K562 (cell line): ENCODE data around the gene CAPN2. TPM values are rescaled to one million over a fixed set of nuclear protein-coding genes. Genes with fewer than 3 reads are reported as not detected.

Experiments
- MEF2A ChIP-seq: IDR thresholded peaks from 2 replicates; pipeline ENCODE4 v1.6.1; 2011; ENCODE audit warnings: low read depth, mild to moderate bottlenecking, low read length, moderate library complexity; ENCODE audit not compliant: control insufficient read depth
- NR2F6 ChIP-seq: fragments of 450-650 bp; formaldehyde crosslinking; IDR thresholded peaks from 2 replicates; pipeline ENCODE4 v1.4.0; 2020; ENCODE audit warnings: mild to moderate bottlenecking
- SAFB2 ChIP-seq: fragments of 200-400 bp; formaldehyde crosslinking; IDR thresholded peaks from 2 replicates; pipeline ENCODE4 v1.6.1; 2018; ENCODE audit warnings: borderline replicate concordance, low read length, low read depth, moderate library complexity; ENCODE audit not compliant: severe bottlenecking
- STAT6 ChIP-seq: sonication (generic); formaldehyde crosslinking; IDR thresholded peaks from 2 replicates; pipeline ENCODE4 v1.8.1; 2023; ENCODE audit warnings: mild to moderate bottlenecking, missing genetic modification reagents
- TCF7L2 ChIP-seq: fragments of 150-350 bp; IDR thresholded peaks from 2 replicates; pipeline ENCODE4 v1.6.1; 2016; ENCODE audit warnings: low read depth, mild to moderate bottlenecking, low read length, moderate library complexity
- ZNF165 ChIP-seq: fragments of 250-450 bp; sonication (Bioruptor Pico); IDR thresholded peaks from 2 replicates; pipeline ENCODE4 v1.4.0; 2020; ENCODE audit warnings: borderline replicate concordance
- ZNF212 ChIP-seq: fragments of 450-650 bp; formaldehyde crosslinking; IDR thresholded peaks from 2 replicates; pipeline ENCODE4 v1.4.0; 2020; ENCODE audit warnings: mild to moderate bottlenecking
- ZNF347 ChIP-seq: fragments of 450-650 bp; formaldehyde crosslinking; IDR thresholded peaks from 2 replicates; pipeline ENCODE4 v1.4.0; 2020; ENCODE audit warnings: low read depth, mild to moderate bottlenecking, moderate library complexity
- ZNF512 ChIP-seq: IDR thresholded peaks from 2 replicates; pipeline ENCODE4 v1.6.1; 2016; ENCODE audit warnings: missing genetic modification characterization, missing compliant biosample characterization
- ZNF740 ChIP-seq, 3 experiments: fragments of 200-800 bp in 1 of 3; sonication (Bioruptor generic) in 1 of 3; sonication (generic) in 1 of 3; formaldehyde crosslinking in 1 of 3; IDR thresholded peaks; 2 replicates each; pipeline versions ENCODE4 v1.6.1 to v1.8.0; 2016 to 2022; ENCODE audit warnings: mild to moderate bottlenecking in 2 of 3, missing compliant biosample characterization in 2 of 3, missing genetic modification characterization in 2 of 3, missing genetic modification reagents in 1 of 3
- polyA plus RNA-seq, 8 experiments: library from polyadenylated mRNA; depleted of rRNA in 4 of 8; stranded (reverse) in 5 of 8; unstranded in 3 of 8; fragments of >200 nt; fragmentation: Nextera tagmentation in 2 of 8; fragmentation: Illumina TruSeq in 1 of 8; extraction: Ambion mirVana in 2 of 8; extraction: Trizol in 1 of 8; gene quantifications; 2 replicates each; pipeline versions ENCODE4 v1.2.1 to v1.2.3, GENCODE V29; 2011 to 2014; ENCODE audit warnings: inconsistent platforms in 1 of 8, missing spikeins in 1 of 8
- total RNA-seq, 7 experiments: library from RNA; depleted of rRNA in 6 of 7; stranded (reverse); fragments of >200 nt in 6 of 7; fragmentation: Illumina TruSeq in 2 of 7; extraction: Trizol in 2 of 7; gene quantifications; 2 replicates each; pipeline versions ENCODE4 v1.2.1 to v1.2.3, GENCODE V29; 2011 to 2021; ENCODE audit warnings: low replicate concordance in 1 of 7
- TF ChIP-seq, protein P1 (sequence below): fragments of 450-650 bp; formaldehyde crosslinking; conservative IDR thresholded peaks from 2 replicates; pipeline ENCODE4 v1.4.0; 2022; ENCODE audit warnings: mild to moderate bottlenecking, missing genetic modification characterization
- TF ChIP-seq, protein P2 (sequence below): fragments of 450-650 bp; IDR thresholded peaks from 2 replicates; pipeline ENCODE4 v1.6.1; 2016; ENCODE audit warnings: mild to moderate bottlenecking

CAPN2 gene
- total and polyA plus RNA-seq, 9 of the 15 experiments (the other 6 are each of a cell fraction or from before 2014, with no cell fraction given): 24.6 to 157 (median 101) TPM

GRCh38 chr1:223700388-223700918 lies 11.9 kb upstream of the CAPN2 start (continued):
- TF ChIP-seq, protein P1, sequence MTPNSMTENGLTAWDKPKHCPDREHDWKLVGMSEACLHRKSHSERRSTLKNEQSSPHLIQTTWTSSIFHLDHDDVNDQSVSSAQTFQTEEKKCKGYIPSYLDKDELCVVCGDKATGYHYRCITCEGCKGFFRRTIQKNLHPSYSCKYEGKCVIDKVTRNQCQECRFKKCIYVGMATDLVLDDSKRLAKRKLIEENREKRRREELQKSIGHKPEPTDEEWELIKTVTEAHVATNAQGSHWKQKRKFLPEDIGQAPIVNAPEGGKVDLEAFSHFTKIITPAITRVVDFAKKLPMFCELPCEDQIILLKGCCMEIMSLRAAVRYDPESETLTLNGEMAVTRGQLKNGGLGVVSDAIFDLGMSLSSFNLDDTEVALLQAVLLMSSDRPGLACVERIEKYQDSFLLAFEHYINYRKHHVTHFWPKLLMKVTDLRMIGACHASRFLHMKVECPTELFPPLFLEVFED (CRISPR knock-in tag): no peak
- 0 out of 2 replicates have a peak, but pooled peaks have one; percentile 56 for TF ChIP-seq NR2F6
- no peak for TF ChIP-seq TCF7L2
- no peak for TF ChIP-seq ZNF740 (CRISPR knock-in tag; IDR thresholded peaks at IDR 0.05)
- 0 out of 4 replicates have a peak, but pooled peaks of 1 of the 2 experiments have one; percentile 60 for TF ChIP-seq ZNF740 (tag; IDR thresholded peaks at IDR 0.05)
- TF ChIP-seq ZNF165: no peak
- TF ChIP-seq MEF2A: no peak
- no peak for TF ChIP-seq SAFB2
- no peak for TF ChIP-seq ZNF347 (CRISPR knock-in tag)
- TF ChIP-seq ZNF212: 0 out of 2 replicates have a peak, but pooled peaks have one; percentile 32
- no peak for TF ChIP-seq ZNF512 (tag)
- TF ChIP-seq, protein P2, sequence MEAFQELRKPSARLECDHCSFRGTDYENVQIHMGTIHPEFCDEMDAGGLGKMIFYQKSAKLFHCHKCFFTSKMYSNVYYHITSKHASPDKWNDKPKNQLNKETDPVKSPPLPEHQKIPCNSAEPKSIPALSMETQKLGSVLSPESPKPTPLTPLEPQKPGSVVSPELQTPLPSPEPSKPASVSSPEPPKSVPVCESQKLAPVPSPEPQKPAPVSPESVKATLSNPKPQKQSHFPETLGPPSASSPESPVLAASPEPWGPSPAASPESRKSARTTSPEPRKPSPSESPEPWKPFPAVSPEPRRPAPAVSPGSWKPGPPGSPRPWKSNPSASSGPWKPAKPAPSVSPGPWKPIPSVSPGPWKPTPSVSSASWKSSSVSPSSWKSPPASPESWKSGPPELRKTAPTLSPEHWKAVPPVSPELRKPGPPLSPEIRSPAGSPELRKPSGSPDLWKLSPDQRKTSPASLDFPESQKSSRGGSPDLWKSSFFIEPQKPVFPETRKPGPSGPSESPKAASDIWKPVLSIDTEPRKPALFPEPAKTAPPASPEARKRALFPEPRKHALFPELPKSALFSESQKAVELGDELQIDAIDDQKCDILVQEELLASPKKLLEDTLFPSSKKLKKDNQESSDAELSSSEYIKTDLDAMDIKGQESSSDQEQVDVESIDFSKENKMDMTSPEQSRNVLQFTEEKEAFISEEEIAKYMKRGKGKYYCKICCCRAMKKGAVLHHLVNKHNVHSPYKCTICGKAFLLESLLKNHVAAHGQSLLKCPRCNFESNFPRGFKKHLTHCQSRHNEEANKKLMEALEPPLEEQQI: 0 out of 2 replicates have a peak, but pooled peaks have one; percentile 17
- TF ChIP-seq STAT6 (CRISPR knock-in tag): no peak
